ENCODE data around the gene GTF2F1. TPM values are rescaled to one million over a fixed set of nuclear protein-coding genes. Genes with fewer than 3 reads are reported as not detected.
"Not testable (repeated sequence)": the region's sequence is repeated elsewhere in the genome, so short reads cannot be mapped to it uniquely, and the experiment has no call there.

The GTF2F1 gene
- total RNA-seq, 1 donor from 2014 or later, result 36.7 TPM

GRCh38 chr19:6387372-6387771 lies 5.6 kb downstream of the GTF2F1 start:
- no peak for DNase-seq (ENCODE audit: low read depth in 2 of 2)

DNA sequence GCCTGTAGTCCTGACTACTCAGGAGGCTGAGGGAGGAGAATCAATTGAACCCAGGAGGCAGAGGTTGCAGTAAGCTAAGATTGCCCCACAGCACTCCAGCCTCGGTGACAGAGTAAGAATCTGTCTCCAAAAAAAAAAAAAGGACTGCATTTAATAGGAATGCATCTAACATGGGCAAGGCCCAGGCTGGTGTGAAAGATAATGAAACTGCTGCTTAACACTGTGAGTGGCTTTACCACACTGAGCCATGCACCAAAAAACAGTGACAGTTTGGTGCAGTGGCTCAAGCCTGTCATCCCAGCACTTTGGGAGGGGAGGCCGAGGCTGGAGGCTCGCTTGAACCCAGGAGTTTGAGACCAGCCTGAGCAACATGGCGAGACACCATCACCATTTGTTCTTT lies 8.6 kb downstream of the GTF2F1 start:
- DNase-seq (ENCODE audit: low read depth in 2 of 2), result no peak

DNA sequence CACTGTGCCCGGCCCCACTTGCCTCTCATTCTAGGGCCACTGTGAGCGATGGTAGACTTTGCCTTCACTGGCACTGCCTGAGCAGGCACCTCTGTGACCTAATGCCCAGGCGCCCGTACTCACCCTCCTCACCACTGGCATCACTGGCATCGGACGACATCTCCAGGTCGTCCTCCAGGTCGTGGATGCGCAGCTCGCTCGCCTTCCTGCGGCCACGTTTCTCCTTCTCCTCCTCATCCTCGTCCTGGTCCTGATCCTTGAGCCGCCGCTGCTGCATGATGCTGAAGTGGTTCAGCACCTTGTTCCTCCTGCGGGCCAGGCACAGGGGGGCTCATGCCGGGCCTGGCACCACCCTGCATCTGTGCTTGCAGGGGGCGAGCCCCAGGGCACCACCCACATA lies 9.8 kb downstream of the GTF2F1 start:
- no peak for DNase-seq (ENCODE audit: low read depth in 2 of 2)

GRCh38 chr19:6381030-6381750 lies 11.8 kb downstream of the GTF2F1 start:
- no peak for DNase-seq (ENCODE audit: low read depth in 2 of 2)

- DNase-seq (ENCODE audit: low read depth in 2 of 2), result no peak
These were observed 13.2 kb downstream of the GTF2F1 start for GRCh38 chr19:6379744-6380143.

DNA sequence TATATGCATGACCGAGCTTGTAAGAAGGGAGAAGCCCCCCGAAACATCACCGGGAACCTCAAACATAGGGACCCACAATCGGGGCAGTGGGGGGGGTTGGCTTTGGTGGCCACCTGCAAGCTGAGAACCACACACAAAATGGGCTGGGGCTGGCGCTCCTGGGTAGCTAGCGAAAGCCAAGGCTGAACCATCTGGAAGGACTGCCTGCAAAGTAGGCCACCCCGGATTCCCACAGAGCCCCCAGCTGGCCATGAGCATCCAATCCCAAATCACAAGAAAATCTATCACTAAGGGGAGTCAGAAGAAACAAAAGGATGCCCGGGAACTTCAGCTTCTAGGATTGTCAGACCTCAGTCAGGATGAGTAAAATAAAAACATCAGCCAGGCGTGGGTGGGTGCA lies 14.5 kb downstream of the GTF2F1 start:
- no peak for DNase-seq (ENCODE audit: low read depth in 2 of 2)

DNA sequence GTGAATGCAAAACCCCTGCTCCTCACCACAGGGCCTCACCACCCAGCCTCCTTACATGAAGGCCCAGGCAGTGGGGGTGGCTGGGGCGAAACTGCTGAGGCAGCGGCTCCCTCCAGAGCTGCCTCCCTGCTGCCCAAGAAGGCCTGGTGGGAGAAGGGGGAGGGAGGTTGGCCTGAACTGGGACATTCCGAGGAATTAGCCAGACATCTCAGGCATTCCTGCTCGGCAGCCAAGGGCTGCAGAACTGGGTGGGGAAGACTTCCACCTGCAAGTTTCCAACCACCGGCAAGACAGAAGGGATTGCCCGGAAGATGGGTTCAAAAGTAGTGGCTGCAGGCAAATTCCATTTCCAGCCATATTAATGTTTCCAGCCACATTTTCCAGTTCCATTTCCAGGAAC lies 14.9 kb downstream of the GTF2F1 start:
- no peak for DNase-seq (ENCODE audit: low read depth in 2 of 2)

DNA sequence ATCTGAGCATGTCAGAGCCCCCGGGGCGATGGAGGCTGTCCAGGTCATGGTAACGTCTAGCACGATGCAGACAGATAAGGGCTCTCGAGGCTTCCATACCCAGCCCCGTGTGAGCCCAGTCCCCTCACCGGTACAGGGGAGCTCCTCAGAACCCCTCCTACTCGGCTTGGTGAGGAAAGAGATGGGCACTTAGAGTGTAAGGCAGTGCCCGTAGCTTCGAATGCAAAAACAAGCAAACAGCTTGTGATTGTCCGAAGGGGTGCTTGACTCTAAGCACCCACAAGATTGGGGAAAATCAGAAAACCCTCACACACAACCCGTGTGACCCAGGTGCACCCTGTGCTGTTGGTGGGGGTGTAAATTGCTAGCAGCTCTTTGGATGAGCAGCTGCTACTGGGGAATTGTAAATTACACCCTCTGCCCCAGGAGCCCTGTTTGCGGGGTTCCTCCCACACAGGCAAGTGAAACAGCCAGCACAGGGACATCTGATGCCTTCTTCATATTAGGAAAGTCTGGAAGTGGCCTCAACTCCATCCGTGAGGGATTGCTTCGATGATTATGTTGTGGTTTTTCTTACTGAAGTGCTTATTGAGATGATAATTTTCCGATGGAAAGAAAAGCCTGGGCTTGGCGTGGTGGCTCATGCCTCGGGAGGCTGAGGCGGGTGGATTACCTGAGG lies 16.3 kb downstream of the GTF2F1 start:
- DNase-seq (ENCODE audit: low read depth in 2 of 2), result no peak

DNA sequence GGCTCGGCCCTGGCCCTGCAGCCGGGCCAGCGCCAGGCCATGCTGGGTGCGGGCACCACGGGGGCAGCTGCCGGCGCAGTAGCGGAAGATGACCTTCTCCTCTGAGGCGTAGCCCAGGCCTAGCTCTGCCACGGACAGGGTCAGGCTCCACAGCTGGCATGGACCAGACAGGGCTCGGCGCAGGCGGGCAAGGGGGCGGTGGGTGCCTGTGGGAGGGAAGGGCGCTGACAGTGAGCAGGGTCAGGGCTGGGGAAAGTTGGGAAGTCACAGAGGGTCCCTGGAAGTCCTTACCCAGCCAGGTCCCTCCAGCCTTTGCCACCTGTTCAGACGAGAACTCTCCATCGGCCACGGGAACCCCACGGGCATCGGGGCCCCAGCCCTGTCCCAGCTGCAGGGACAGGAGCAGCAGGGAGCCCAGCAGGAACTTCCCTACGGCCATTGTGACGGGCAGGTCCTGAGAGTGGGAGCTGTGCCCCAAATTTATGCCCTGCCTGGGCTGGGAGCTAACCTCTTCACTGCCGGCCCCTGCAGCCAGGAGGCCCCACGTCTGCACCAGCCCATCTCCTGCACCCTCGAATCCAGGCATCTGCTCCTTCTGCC lies 17.5 kb downstream of the GTF2F1 start, which contains the start of gene PSPN:
Gene PSPN (minus strand): TSS at position 523 of the 600 bp plus-strand sequence. CDS start 84 bp downstream, at position 439.
- no peak for DNase-seq (ENCODE audit: low read depth in 2 of 2)

- no peak for DNase-seq (ENCODE audit: low read depth in 2 of 2)
These were observed 18.1 kb downstream of the GTF2F1 start for GRCh38 chr19:6374711-6375410.

DNA sequence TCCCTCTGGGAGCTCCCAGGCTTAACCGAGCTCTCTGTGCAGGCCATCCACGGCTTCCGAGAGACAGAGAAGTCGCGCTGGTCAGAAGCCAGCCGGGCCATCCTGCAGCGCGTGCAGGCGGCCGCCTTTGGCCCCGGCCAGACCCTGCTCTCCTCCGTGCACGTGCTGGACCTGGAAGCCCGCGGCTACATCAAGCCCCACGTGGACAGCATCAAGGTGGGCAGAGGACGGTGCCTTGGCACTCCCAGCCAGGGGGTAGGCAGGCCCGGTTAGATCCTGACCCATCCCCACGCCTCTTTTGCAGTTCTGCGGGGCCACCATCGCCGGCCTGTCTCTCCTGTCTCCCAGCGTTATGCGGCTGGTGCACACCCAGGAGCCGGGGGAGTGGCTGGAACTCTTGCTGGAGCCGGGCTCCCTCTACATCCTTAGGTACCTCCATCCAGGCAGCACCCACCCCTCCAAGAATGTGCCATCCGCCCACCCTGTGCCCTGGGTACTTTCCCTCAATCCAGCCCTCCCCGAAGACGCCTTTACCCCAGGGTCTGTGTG lies 18.7 kb downstream of the GTF2F1 start:
- DNase-seq (ENCODE audit: low read depth in 2 of 2), result no peak

DNA sequence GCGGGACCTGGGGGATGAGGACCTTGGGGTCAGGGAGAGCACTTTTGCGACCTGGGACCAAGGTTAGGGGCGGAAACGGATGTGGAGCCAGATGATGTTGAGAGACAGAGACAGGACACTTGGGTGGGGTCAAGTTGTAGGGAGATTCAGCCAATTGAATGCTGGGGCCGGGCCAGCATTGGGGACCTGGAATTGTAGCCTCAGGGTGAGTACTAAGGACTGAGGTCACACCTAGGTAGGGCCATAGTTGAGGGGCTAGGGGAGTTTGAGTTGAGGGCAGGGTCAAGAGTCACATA lies 19.2 kb downstream of the GTF2F1 start:
- DNase-seq (ENCODE audit: low read depth in 2 of 2), result no peak

DNA sequence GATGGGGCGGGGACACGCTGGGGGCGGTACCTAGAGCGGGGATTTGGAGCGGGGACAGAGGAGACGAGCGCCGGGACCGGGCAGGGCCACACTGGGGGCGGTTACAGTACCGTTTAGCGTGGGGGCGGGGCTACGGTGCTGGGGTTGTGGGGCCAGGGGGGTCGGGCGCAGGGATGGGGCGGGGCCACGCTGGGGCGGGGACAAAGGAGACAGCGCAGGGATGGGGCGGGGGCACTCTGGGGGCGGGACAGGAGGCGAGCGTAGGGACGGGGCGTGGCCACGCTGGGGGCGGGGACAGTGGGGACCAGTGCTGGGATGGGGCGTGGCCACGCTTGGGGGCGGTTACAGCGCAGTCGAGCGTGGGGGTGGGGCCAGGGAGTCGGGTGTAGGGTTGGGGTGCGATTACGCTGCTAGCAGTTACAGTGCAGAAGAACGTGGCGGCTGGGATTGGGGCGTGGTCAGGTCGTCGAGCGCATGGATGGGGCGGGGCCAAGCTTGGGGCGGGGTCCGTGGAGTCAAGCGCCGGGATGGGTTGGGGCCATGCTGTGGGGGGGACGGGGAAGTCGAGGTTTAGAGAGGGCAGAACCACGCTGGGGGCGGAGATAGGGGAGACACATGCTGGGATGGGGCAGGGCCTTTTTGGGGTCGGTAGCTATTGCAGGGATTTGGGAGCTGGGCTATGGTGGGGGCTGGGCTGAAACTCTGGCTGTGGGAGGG lies 19.7 kb downstream of the GTF2F1 start:
- DNase-seq (ENCODE audit: low read depth in 2 of 2), result peak; percentile 99

GRCh38 chr19:6372594-6373095 lies 20.3 kb downstream of the GTF2F1 start, which contains the start of gene ALKBH7:
ALKBH7 (plus strand) TSS chr19:6372794; CDS start chr19:6372821, 27 bp downstream.
- peak; percentile 100 for DNase-seq (ENCODE audit: low read depth in 2 of 2)

- no peak for DNase-seq (ENCODE audit: low read depth in 2 of 2)
These were observed 28.6 kb downstream of the GTF2F1 start for GRCh38 chr19:6364353-6364752.

GRCh38 chr19:6362351-6362801 lies 30.6 kb downstream of the GTF2F1 start:
- no peak for DNase-seq (ENCODE audit: low read depth in 2 of 2)

DNA sequence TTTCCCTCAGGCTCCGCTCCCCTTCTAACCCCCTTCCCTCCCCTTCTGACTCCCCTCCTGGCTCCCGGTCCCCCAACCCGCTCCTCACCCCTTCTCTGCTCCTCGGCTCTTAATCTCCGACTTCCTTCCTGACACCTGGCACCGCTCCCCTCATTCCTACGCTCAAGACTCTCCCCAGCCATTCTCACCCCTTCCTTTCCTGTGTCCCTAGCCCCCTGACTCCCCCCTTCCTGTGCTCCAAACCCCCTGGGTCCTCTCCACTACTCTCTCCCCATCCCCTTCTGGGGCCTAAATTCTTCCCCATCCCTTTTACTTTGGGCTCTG lies 31.0 kb downstream of the GTF2F1 start:
- DNase-seq (ENCODE audit: low read depth in 2 of 2), result peak in 1 of 2 donors; percentile 16

DNA sequence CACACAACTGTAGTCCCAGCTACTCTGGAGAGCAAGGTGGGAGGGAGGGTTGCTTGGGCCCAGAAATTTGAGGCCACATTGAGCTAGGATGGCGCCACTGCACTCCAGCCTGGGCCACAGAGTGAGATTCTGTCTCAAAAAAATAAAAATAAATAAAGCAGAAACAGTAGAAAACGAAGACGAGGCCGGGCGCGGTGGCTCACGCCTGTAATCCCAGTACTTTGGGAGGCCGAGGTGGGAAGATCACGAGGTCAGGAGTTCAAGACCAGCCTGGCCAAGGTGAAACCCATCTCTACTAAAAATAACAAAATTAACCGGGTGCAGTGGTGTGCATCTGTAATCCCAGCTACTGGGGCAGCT lies 32.1 kb downstream of the GTF2F1 start:
- DNase-seq (ENCODE audit: low read depth in 2 of 2), result not testable (repeated sequence)

- DNase-seq (ENCODE audit: low read depth in 2 of 2), result not testable (repeated sequence)
These were observed 32.5 kb downstream of the GTF2F1 start for GRCh38 chr19:6360445-6360844.

DNA sequence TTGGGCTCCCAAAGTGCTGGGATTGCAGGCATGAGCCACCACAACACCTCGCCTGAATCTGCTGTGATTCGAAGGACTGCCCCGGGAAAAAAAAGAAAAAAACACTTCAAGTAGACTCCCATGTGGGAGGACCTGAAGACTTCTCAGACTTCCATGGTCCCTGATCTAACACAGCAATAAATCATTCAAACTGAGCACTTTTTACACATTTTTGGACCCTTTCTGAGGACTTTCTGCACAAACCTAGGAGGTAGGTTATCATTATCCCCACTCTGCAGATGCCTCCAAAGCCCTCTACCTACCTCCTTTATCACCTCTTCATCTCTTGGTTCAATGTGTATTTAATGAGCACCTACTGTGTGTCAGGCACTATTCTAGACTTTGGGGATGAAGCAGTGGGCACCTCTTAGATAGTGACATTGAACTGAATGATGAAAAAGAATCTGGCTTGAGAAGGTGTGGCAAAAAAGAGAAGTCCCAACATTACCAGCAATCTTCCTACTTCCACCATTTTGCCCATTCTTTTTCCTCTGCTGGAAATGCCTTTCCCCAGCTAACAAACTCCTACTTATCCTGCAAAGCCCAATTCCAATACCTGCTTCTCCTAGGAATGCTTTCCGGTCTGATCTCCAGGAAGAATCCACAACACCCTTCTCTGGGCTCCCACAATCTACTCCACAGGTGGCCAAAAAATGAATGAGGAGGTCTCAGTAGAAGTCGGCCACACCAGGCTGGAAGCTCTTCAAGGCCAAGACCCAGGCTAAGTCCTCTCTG lies 33.2 kb downstream of the GTF2F1 start:
- DNase-seq (ENCODE audit: low read depth in 2 of 2), result no peak
